ENCODE data around the gene ATRIP. TPM values are rescaled to one million over a fixed set of nuclear protein-coding genes. Genes with fewer than 3 reads are reported as not detected.

Gene ATRIP
- total and polyA plus RNA-seq, 2 donors from 2014 or later, result 5.4 to 6.7 TPM

DNA sequence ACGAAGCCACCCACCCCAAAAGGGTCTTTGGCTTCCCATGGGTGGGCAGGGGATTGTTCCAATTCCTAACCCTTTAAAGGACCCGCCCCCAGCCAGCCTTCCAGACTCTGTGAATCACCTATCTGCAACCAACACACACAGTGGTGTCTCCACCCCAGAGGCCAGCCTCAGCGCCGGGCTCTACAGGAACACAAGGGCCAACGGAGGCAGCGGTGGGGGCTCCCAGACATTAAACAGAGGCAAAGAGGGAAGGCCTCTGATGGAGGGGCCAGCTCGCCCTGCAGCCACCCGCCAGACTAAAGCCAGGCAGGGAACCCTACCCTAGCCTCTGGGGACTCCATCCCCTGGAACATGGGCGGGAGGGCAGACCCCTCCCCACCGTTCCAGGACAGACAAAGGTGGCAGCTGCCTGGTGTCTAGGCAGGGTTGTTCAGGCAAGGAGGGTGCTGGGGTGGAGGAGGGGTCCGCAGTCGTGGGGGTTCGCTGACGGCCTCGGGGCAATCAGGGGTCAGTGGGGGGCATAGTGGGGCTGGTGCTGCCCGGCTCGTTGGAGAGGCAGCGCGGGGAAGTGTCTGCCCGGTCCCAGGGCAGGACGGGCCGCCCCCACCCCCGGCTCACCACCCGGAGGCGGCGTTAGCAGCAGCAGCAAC is 57.0 kb downstream of the ATRIP start:
- FAIRE-seq (no peak), DNase-seq (peak; percentile 25 to 87 (median 34))
- peak overlapping the region; percentile 26 to 87 (median 84) for H3K9ac ChIP-seq (ENCODE audit: low read length in 3 of 3)
- H3K9me3 ChIP-seq (ENCODE audit: control insufficient read depth in 2 of 3, insufficient read depth in 1 of 3, low read length in 3 of 3), result no peaks in the 10 kb centered on the region
- TF ChIP-seq, protein P1, sequence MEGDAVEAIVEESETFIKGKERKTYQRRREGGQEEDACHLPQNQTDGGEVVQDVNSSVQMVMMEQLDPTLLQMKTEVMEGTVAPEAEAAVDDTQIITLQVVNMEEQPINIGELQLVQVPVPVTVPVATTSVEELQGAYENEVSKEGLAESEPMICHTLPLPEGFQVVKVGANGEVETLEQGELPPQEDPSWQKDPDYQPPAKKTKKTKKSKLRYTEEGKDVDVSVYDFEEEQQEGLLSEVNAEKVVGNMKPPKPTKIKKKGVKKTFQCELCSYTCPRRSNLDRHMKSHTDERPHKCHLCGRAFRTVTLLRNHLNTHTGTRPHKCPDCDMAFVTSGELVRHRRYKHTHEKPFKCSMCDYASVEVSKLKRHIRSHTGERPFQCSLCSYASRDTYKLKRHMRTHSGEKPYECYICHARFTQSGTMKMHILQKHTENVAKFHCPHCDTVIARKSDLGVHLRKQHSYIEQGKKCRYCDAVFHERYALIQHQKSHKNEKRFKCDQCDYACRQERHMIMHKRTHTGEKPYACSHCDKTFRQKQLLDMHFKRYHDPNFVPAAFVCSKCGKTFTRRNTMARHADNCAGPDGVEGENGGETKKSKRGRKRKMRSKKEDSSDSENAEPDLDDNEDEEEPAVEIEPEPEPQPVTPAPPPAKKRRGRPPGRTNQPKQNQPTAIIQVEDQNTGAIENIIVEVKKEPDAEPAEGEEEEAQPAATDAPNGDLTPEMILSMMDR (IDR thresholded peaks at IDR 0.05; ENCODE audit: borderline replicate concordance, extremely low read depth, insufficient read depth), result no peak
- H3K4me3 ChIP-seq (ENCODE audit: low read length in 3 of 3), result peak overlapping the region; percentile 50 to 77 (median 67)
- peaks cover 0 to 15% (median 0%) of the 10 kb centered on the region in 3 donors for H3K4me1 ChIP-seq (ENCODE audit: control insufficient read depth in 2 of 3, insufficient read depth in 2 of 3, low read depth in 1 of 3, low read length in 3 of 3)
- H3K27me3 ChIP-seq (ENCODE audit: control insufficient read depth, insufficient read depth, low read length), result no peaks in the 10 kb centered on the region
- intact Hi-C loops (cut with DNase I), result loop anchor here (5.0 kb wide), 1 partner anchor 36 kb away; a partner anchor contains a TSS
- H3K36me3 ChIP-seq (ENCODE audit: control insufficient read depth in 2 of 3, insufficient read depth in 3 of 3, low read length in 3 of 3), result no peaks in the 10 kb centered on the region
- peak overlapping the region; percentile 82 to 92 for H3K27ac ChIP-seq (ENCODE audit: low read depth in 2 of 2, low read length in 2 of 2)

DNA sequence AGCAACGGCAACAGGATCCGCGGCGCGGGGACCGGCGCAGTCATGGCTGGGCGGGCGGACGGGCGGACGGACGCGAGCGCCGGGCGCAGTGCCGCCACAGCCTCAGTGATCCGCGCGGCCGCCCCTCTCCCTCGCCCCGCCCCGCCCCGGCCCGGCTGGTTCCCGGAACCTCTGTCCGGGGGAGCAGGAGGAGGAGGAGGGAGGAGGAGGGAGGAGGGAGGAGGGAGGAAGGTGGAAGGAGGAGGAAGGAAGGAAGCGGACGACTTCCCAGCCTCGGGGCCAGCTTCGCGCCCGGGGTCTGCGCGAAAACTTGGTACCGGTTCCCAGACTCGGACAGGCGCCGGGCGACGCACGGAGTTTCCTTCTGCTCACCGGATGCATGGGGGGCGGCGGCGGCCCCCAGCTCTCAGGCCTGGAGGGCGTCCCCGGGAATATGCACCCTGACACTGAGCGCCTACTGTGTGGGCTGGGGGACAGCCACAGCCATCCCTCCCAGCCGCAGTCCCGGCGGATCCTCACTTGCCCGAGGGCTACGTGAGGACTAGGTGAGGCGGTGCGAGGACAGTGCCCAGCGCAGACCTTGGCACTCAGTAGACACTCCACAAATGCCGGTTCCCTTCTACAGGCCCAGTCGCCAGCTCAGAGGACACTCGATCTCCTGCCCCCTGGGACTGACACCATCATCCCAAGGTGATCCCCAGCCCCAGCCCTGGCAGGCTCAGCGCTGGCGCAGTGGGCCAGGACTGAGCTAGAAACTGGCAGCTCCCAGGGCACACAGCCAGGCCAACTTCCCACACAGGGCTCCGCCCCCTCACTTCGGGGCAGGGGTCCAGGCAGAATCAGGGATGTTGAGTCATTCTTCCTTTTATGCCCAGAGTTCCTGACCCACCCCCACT is 57.8 kb downstream of the ATRIP start, which contains the start of gene SHISA5:
SHISA5 (minus strand) TSS at position 124 of the 896 bp plus-strand sequence; CDS start at position 44, 80 bp downstream.
- H3K36me3 ChIP-seq (ENCODE audit: control insufficient read depth in 2 of 3, insufficient read depth in 3 of 3, low read length in 3 of 3), result no peaks in the 10 kb centered on the region
- intact Hi-C loops (cut with DNase I), result loop anchor here (5.0 kb wide), 1 partner anchor 37 kb away; a partner anchor contains a TSS
- peak within 1 kb of the TSS; percentile 26 to 91 (median 84) for H3K9ac ChIP-seq (ENCODE audit: low read length in 3 of 3)
- DNase-seq (peak; percentile 65 to 95 (median 82)), FAIRE-seq (no peak)
- H3K9me3 ChIP-seq (ENCODE audit: control insufficient read depth in 2 of 3, insufficient read depth in 1 of 3, low read length in 3 of 3), result no peaks in the 10 kb centered on the region
- no peaks in the 10 kb centered on the region for H3K27me3 ChIP-seq (ENCODE audit: control insufficient read depth, insufficient read depth, low read length)
- TF ChIP-seq, protein P1 (IDR thresholded peaks at IDR 0.05; ENCODE audit: borderline replicate concordance, extremely low read depth, insufficient read depth), result no peak
- peak within 1 kb of the TSS; percentile 82 to 92 for H3K27ac ChIP-seq (ENCODE audit: low read depth in 2 of 2, low read length in 2 of 2)
- H3K4me1 ChIP-seq (ENCODE audit: control insufficient read depth in 2 of 3, insufficient read depth in 2 of 3, low read depth in 1 of 3, low read length in 3 of 3), result peaks cover 0 to 15% (median 0%) of the 10 kb centered on the region in 3 donors
- peak within 1 kb of the TSS; percentile 50 to 77 (median 77) for H3K4me3 ChIP-seq (ENCODE audit: low read length in 3 of 3)

DNA sequence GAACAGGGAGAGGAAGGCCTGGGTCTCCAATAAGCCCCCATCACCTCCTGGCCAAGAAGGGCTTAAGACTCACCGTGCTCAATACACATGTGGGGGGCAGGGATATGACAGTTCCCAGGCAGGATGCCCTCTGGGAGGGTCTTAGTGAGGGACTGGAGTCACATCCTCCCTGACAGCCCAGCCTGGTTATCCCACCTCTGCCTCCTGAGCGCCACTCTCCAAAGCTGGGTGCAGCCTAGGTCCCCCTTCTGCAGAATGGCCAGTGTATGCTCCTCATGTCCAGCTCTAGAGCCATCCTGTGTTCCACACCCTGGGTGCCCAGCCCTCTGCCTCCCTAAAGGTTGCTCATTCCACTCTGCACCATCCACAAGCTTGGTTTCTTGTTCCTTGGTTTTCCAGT is 58.6 kb downstream of the ATRIP start:
- H3K27me3 ChIP-seq (ENCODE audit: control insufficient read depth, insufficient read depth, low read length), result no peaks in the 10 kb centered on the region
- peak overlapping the region in 1 of 3 donors; percentile 77 for H3K4me3 ChIP-seq (ENCODE audit: low read length in 3 of 3)
- peak overlapping the region in 2 of 3 donors; percentile 22 to 91 for H3K9ac ChIP-seq (ENCODE audit: low read length in 3 of 3)
- no peaks in the 10 kb centered on the region for H3K9me3 ChIP-seq (ENCODE audit: control insufficient read depth in 2 of 3, insufficient read depth in 1 of 3, low read length in 3 of 3)
- intact Hi-C loops (cut with DNase I), result no loop called here
- H3K4me1 ChIP-seq (ENCODE audit: control insufficient read depth in 2 of 3, insufficient read depth in 2 of 3, low read depth in 1 of 3, low read length in 3 of 3), result peaks cover 0 to 15% (median 0%) of the 10 kb centered on the region in 3 donors
- no peaks in the 10 kb centered on the region for H3K36me3 ChIP-seq (ENCODE audit: control insufficient read depth in 2 of 3, insufficient read depth in 3 of 3, low read length in 3 of 3)
- H3K27ac ChIP-seq (ENCODE audit: low read depth in 2 of 2, low read length in 2 of 2), result peak overlapping the region; percentile 33 to 82
- TF ChIP-seq, protein P1 (IDR thresholded peaks at IDR 0.05; ENCODE audit: borderline replicate concordance, extremely low read depth, insufficient read depth), result no peak
- no peak for FAIRE-seq
- peak in 1 of 5 donors; percentile 29 for DNase-seq
